ENCODE data around the gene NDUFS5.

Gene NDUFS5

GRCh38 chr1:39081271-39082009 lies 55.3 kb downstream of the NDUFS5 start:
- DNase-seq (ENCODE audit: low read depth in 1 of 2, low spot score in 1 of 2), result no peak
- in situ Hi-C loops (cut with HindIII; ENCODE audit: low pct_unique_long_range_greater_than_20kb, low sequenced_read_pairs), result no loop called here
- TF ChIP-seq JUND (IDR thresholded peaks at IDR 0.05; ENCODE audit: low read depth), result no peak

GRCh38 chr1:39082010-39082799 lies 56.1 kb downstream of the NDUFS5 start:
- no peak for DNase-seq (ENCODE audit: low read depth in 1 of 2, low spot score in 1 of 2)
- no peak for TF ChIP-seq JUND (IDR thresholded peaks at IDR 0.05; ENCODE audit: low read depth)
- in situ Hi-C loops (cut with HindIII; ENCODE audit: low pct_unique_long_range_greater_than_20kb, low sequenced_read_pairs), result no loop called here

GRCh38 chr1:39082811-39083576 lies 56.8 kb downstream of the NDUFS5 start:
- no peak for DNase-seq (ENCODE audit: low read depth in 1 of 2, low spot score in 1 of 2)
- in situ Hi-C loops (cut with HindIII; ENCODE audit: low pct_unique_long_range_greater_than_20kb, low sequenced_read_pairs), result no loop called here
- TF ChIP-seq JUND (IDR thresholded peaks at IDR 0.05; ENCODE audit: low read depth), result no peak

- no peak for TF ChIP-seq JUND (IDR thresholded peaks at IDR 0.05; ENCODE audit: low read depth)
- in situ Hi-C loops (cut with HindIII; ENCODE audit: low pct_unique_long_range_greater_than_20kb, low sequenced_read_pairs), result no loop called here
Measured at GRCh38 chr1:39084191-39084590, 58.0 kb downstream of the NDUFS5 start.

More at GRCh38 chr1:39084191-39084590, 58.0 kb downstream of the NDUFS5 start:
- no peak for DNase-seq (ENCODE audit: low read depth in 1 of 2, low spot score in 1 of 2)

All from T47D (cell line).